Tongue (tissue), 2 donors: Measurements from ENCODE around the gene IFT122. TPM values are rescaled to one million over a fixed set of nuclear protein-coding genes. Genes with fewer than 3 reads are reported as not detected.
"Not testable (repeated sequence)": the region's sequence is repeated elsewhere in the genome, so short reads cannot be mapped to it uniquely, and the experiment has no call there.

Experiments
- DNase-seq: peaks from one replicate; pipeline ENCODE4 v3.0.0-alpha.2; 2015
- total RNA-seq: library from RNA; depleted of rRNA; stranded (reverse); fragments of >200 nt; gene quantifications from one replicate; pipeline ENCODE4 v1.2.3, GENCODE V29; 2014

Gene IFT122
- total RNA-seq, 1 donor from 2014 or later, result 37.7 TPM

DNA sequence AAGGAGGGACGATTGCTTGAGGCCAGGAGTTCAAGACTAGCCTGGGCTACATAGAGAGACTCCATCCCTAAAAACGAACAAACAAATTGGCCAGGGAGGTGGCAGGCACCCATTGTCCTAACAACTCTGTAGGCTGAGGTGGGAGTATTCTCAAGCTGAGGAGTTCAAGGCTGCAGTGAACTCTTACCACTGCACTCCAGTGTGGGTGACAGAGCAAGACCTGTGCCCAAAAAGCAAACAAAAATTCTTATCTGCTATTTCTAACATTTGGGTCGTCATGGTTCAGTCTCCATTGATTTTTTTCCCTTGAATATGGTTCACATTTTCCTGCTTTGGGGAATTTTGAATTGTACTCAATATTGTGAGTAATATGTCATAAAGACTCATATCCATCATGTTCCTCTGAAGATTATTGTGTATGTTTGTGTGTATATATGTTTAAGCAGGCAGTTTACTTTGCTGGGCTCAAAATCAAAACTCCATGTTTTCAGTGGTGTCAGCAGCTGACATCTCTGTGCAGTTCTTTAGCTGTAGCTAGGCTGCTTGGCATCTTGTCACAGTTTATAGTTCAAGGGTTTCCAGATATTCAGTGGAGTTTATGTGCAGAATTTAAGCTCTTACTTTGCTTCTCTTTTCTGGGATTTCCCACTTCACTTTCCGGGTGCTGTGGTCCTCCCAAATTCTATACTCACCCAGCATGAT lies 33.2 kb downstream of the IFT122 start:
- DNase-seq, result no peak

DNA sequence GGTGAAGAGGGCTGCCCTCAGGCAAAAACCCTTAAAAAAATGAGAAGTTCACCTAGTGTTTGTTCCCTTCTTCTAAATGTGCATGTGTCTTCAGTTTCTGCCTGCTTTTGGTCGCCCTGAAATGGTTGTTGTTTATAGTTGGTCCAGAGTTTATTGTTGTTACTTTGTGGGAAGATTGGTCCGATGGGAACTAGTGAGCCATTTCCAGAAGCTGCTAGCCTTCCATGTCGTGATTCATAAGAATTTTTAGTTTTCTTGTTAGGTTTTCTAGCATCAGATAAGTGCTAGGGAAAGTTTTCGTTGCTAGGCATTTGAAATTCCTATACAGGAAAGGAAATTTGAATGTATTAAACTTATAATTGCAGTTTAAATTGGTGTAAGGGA lies 33.7 kb downstream of the IFT122 start:
- no peak for DNase-seq

DNA sequence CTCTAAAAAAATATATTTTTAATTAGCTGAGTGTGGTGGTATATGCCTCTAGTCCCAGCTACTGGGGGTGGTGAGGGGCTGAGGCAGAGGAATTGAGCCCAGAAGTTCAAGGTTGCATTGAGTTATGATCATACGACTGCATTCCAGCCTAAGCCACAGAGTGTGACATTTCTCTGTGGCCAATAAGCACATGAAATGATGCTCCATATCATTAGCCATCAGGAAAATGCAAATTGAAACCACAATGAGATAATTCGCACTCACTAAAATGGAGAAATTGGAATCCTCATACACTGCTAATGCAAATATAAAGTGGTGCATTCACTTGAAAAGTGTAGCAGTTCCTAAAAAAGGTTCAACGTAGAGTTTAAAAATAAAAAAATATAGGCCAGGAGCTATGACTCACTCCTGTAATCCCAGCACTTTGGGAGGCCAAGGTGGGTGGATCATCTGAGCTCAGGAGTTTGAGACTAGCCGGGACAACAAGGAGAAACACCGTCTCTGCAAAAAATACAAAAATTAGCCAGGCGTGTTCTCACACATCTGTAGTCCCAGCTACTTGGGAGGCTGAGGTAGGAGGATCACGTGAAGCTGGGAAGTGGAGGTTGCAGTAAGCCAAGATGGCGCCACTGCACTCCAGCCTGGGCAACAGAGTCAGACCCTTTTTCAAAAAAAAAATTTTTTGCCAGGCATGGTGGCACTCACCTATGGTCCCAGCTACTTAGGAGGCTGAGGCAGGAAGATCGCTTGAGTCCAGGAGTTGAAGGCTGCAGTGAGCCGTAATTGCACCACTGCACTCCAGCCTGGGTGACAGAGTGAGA lies 35.2 kb downstream of the IFT122 start:
- DNase-seq, result no peak

DNA sequence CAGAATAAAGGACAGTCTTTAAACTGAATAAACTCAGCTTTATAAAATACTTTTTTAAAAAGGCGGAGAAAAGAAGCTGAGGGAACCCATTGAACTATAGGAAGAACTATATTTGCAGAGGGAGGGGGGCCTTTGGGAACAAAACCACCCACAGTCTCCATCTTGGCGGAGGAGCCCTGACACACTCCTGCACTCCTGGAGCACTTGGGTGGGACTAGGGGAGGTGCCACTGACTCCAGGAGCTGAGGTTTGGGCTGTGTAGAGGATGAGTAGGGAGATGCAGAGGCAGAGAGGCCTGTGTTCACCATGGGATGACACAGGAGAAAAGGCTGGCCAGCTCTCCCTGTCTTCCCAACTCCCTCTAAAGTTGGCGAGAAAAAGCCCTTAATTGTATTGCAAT lies 35.8 kb downstream of the IFT122 start:
- DNase-seq, result no peak

DNA sequence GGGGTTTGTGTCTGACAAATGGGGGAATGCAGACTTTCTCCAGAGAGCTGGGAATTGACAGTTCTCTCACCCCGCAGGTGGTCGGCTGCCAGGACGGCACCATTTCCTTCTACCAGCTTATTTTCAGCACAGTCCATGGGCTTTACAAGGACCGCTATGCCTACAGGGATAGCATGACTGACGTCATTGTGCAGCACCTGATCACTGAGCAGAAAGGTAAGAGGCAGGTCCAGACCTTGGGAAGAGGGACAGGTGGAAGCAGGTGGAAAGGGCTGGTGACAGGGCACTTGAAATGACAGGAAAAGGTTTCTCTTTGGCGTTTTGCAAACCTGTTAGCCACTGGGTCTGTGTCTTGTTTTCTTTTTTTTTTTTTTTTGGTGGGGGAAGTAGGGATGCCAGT lies 36.6 kb downstream of the IFT122 start:
- DNase-seq, result no peak

DNA sequence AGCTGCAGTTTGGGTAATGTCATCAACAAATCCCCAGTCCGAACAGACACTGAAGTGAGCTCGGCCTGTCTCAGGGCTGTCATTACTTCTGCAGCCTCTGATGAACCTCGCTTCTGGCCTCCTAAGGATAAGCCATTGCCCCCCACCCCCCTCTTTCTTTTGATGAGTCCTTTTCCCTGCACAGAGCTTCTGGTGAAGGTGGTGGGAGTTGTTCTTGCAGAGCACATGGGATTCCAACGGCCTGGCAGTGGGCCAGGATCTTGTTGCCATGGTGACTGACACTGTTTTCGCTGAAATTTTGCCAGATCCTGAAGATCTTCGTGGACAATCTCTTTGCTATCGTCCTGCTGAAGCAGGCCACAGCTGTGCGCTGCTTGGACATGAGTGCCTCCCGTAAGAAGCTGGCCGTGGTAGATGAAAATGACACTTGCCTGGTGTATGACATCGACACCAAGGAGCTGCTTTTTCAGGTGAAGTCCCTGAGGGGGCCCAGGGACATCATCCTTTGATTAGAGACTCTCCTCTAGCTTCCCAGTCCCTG lies 41.3 kb downstream of the IFT122 start:
- DNase-seq, result peak; percentile 63

DNA sequence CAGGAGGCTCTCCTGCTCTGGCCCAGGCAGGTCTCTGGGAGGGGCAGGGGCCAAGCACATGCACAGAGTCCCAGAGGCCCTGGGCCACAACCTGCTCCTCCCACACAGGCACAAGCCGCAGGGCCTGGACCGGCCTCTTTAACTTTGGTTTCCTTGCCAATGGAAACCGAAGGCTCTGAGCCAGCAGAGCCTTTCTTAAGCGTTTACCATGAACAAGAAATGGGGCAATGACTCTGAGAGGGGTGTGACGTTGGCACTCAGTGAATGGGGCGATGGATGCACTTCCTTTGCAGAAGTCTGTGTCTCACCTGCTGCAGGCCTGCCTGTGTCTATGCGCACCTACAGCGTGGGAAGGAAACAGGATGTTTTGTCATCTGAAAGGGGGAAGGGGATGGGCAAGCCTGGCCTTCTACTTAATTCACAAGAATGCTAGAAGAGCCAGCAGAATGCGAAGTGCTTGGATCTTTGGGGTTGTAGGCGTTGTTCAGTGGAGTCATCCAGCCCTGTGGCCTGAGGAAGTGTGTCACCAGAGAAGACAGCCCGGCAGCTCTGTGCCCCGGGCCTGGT lies 41.8 kb downstream of the IFT122 start:
- DNase-seq, result peak; percentile 48

DNA sequence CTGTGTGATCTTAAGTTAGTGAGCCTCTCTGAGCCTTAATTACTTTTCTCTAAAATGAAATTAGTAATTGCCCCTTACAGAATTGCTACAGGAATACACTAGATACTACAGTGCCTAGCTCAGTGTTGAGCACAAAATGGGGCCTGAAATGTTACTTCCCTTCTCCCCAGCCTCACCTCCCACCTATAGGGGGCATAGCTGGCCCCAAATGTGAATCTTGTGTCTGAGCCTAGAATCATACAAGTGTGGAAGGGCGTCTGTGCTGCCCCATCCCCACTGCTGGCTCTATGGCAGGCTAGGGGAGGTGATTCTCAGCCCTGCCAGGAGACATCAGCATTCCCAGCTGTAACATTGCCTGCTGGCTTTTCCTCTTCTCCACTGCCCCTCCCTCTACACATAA lies 42.7 kb downstream of the IFT122 start:
- no peak for DNase-seq

DNA sequence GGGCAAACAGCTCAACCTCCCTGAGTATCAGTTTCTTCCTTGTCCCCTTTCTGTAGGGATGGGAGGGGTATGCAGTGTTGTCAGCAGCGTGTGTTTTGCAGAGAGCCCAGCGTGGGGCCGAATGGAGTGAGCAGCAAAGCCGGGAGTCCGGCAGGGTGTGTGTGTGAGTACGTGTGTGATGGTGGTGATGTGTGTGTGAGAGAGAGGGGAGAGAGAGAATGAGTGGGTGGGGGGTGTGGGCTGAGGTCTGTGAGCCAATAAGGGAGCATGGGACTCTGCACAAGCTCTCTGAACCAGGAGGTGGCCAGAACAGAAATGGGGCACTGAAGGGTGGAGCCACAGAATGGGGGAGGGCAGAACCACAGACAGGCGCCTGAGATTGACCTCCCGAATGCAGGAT lies 43.8 kb downstream of the IFT122 start:
- no peak for DNase-seq

DNA sequence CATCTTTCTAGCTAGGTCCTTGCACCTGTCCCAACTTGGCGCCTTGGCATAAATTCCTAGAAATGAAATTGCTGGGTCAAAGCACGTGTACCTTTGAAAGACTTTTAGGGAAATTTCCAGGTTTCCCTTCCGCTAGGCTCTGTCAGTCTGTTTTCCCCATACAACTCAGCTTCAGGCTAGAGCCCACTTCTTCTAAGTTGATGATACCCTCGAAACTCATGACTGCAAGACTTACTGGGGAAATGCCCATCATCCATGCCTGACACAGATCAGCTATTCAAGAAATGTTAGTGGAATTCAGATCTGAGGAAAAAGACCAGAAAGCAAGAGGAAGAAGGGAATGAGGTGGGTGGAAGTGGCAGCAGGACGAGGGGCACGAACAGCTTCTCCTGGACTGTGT lies 45.1 kb downstream of the IFT122 start:
- DNase-seq, result not testable (repeated sequence)

DNA sequence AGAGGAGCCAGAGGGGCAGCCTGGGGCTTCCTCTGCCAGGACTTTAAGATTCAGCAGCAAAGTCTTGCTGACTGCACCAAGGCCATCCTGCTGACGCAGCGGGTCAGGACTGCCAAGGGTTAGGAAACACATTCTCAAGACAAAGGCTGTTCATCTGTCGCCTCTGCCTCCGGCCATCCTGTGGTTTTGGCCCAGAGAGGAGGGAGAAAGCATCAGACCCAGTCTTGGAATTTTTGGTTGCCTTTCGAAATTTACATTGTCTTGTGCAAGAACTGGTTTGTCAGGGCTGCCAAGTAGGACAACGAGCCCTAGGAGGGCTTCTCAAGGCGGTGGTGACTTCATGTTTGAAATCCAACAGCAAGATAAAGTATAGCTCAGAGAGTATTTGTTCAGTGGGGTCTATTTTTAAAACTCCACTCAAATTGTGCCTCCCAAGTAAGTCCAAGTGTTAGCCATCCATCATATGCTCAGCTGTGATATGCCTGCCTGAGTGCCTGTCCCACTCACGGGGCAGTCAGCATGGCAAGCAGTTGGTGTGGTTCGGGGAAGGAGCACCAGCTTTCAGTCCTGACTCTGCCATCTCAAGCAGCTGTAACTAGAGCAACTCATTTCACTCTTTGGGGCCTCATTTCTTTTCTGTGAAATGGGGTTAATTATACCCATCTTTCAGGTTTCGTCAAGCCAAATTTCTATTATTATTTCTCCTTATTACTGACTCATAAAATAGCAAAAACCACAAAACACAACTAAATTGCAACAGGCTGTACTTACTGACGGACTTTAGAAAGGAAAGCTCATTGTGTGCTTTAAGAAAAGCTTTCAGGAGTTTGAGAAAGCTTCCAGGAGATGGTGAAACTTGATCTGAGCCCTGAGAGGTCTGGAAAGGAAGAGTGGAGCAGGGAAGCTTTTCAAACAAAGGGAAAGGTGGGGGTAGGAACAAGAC lies 46.0 kb downstream of the IFT122 start:
- peak; percentile 72 for DNase-seq

DNA sequence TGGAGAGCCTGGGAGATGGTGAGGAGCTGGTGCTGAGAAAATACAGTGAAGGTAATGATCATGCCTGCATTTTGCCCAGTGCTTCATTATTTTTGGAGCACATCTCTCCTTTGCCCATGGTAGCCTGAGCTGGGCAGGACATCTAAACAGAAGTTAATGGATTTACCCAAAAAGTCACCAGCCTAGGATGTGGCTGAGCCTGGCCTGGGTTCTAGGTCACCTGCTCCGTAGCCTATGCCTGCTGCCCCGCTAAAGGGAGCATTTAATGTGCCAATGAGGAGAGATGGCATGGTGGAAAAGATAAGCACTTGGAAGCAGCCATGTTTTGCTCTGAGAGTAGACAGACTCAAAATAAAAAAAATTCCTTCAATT lies 46.6 kb downstream of the IFT122 start:
- no peak for DNase-seq

DNA sequence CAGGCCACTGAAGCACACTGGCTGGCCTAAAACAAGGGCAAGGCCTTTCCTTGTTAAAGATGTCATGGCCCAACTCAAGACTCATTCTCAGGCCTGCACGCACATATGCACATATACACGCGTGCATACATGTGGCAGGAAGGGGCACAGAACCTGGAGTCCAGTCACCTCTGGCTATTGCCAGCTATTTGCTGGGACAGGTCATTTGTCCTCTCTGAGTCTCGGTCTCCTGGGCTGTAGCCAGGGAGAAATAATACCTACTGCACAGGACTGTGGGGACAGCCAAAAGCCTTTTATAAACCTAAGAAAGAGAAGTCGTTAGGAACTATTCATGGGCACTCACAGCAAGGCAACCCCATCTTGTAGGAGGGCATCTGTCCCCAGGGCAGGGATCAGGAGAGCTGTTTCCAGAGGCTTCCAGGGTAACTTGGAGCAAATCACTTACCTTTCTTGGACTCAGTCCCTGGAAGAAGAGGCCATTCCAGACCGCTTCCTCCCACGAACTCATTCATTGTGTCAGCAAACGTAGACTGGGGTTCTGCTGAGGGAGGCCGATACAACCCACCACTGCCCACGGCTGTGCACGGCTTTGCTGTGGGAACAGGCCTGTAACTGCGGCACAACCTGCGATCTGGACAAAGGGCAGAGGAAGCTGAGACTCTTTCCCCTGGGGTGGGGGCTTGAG lies 47.3 kb downstream of the IFT122 start:
- DNase-seq, result no peak

DNA sequence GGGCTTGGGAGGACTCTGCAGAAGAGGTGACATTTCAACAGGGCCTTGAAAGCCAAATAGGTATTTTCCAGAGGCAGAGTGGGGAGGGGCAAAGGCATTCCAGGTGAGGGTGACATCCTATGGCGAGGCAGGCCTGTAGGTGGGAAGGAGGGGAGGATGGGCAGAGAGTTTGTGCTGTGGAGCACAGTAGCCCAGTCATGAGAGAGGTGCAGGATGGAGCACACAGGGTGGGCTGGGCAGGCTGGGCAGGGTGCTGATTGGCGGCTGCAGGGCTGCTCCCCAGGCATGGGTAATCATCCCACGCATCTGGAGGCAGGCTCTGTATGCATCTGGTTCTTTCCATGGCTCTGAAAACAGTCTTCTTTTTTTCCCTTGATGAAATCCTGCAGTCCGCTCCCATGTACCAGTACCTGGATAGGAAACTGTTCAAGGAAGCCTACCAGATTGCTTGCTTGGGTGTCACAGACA lies 47.9 kb downstream of the IFT122 start:
- DNase-seq, result not testable (repeated sequence)

DNA sequence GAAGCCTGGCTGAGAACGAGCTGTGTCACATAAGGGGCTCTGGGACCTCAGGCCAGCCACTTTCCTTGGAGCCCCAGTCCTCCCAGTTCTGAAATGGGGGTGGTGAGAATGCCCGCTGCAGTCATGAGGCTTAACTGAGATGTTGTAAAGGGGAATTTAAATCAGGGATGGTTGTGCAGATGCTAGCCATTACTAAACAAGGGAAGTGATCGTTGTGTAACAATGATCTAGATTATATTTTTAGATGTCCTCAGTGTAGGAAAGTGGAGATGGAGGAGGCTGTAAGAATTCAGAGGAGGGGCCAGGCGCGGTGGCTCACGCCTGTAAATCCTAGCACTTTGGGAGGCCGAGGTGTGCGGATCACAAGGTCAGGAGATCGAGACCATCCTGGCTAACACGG lies 49.2 kb downstream of the IFT122 start:
- not testable (repeated sequence) for DNase-seq

DNA sequence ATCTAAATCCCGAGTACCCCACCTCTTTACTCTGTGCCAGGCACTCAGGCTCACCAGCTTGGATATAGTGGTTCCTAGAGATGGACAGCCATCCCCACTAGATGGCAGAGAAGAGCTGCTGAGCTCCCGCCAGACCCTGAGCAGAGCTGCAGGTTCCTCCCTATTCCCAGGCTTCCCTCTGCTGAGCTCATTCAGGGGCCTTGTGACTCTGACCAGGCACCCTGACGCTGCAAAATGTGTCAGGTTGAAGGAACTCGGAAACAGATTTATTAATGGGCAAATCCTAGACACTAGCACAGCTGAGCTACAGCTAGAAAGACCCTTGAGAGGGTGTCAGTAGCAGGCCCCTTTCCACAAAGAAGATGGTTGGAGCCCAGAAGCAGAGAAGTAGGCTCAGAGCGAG lies 50.2 kb downstream of the IFT122 start:
- DNase-seq, result peak; percentile 91

DNA sequence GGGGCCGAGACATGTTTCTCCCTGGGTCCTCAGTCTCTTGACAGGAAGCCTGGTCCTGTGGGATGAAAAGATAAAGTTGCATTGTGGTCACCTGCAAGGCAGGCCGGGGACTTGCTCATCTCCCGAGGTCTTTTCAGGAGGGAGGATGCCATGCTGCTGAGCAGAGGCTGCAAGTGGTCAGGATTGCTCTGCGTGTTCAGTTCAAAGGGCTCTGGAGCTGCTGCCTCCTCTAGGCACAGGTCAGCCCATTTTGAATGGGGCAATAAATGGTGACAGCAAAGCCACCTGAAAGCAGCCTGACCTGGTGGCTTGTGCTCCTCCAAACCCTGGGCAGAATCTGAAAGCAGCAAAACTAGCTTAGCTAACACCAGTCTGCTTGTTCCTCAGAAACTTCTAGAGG lies 51.1 kb downstream of the IFT122 start:
- DNase-seq, result not testable (repeated sequence)

DNA sequence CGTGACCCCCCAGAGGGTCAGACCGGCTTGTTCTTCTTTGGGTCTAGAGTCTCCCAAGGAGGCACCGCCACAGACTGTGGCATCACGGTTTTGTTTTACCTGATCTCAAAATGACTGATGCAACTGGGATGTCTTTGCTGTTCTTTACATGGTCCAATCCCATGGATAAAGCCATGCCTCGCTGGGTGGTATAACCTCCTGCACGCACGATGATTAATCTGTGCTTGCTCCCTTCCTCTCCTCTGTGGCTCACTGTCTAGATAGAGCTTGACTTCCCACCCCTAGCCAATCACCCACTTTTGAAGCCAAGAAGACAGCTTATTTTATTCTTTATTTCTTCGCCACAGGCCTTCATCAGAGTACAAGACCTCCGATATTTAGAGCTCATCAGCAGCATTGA lies 51.8 kb downstream of the IFT122 start:
- no peak for DNase-seq

DNA sequence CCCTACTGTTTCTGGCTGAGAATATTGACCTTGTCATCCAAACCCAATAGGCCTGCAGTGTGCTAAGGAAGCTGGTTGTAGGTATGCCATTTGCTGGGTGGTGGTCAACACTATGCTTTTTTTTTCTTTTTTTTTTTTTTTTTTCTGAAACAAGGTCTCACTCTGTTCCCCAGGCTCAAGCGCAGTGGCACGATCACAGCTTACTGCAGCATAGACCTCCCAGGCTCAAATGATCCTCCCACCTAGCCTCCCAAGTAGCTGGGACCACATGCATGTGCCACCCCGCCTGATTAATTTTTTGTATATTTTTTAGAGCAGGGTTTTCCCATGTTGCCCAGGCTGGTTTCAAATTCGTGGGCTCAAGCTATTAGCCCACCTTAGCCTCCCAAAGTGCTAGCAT lies 52.7 kb downstream of the IFT122 start:
- DNase-seq, result no peak

DNA sequence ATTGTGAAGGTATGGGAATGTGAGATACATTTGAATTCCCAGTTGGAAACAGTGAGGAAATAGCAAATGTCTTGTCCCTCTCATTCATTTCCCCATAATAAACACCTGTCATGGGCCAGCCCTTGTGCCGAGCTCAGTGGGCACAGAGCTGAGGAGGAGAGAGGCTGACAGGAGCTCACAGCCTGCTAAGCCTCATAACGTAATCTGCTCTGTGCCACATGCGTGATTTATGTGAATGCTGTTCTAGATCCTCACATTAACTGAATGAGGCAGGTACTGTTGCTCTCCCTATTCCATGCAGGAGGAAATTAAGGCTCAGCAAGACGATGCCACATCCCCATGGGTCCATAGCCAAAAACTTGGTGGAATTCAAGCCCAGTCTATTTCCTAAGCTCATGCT lies 53.2 kb downstream of the IFT122 start:
- DNase-seq, result no peak

DNA sequence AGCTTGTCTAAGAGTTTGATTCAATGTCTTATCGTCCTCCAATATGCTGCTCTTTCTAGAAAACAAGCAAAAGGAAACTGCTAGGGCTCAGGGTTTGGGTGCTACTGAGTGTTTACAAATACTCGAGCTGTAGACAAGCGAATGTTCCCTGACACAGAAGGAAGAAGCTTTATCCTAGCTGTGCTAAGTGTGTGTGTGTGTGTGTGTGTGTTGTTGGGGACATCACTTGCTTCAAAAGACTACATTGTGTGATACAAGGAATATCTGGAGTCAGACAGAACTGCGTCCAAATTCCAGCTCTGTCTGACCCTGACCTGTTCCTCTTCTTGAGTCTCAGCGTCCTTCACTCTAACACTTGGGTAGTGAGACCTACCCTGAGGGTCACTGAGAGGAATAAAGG lies 54.5 kb downstream of the IFT122 start:
- DNase-seq, result not testable (repeated sequence)
